ENCODE measurements around the gene DNAH1. TPM values are rescaled to one million over a fixed set of nuclear protein-coding genes. Genes with fewer than 3 reads are reported as not detected.

The DNAH1 gene
- total and polyA plus RNA-seq, 2 experiments from 2014 or later = 4.0 to 4.2 TPM

- no peak for TF ChIP-seq EZH2 (IDR thresholded peaks at IDR 0.05; ENCODE audit: borderline replicate concordance)
- no peak for TF ChIP-seq EZH2phosphoT487 (IDR thresholded peaks at IDR 0.05; ENCODE audit: low read depth, severe bottlenecking, unreplicated experiment)
- no peak for TF ChIP-seq CTCF (IDR thresholded peaks at IDR 0.05; ENCODE audit: poor library complexity)
- Histone ChIP-seq H3K9me3 (ENCODE audit: low read depth) (no peaks in the 10 kb centered on the region), H3K9me2 (replicated peaks; ENCODE audit: insufficient read depth) (no peaks in the 10 kb centered on the region), H4K20me1 (ENCODE audit: insufficient read depth, poor library complexity, severe bottlenecking) (no peaks in the 10 kb centered on the region), H2AFZ (no peak overlapping the region), H3K4me1 (ENCODE audit: insufficient read depth) (no peaks in the 10 kb centered on the region), H3K36me3 (replicated peaks; ENCODE audit: insufficient read depth, low read depth) (no peaks in the 10 kb centered on the region), H3K79me2 (no peaks in the 10 kb centered on the region), H3K27me3 (no peaks in the 10 kb centered on the region), H3K27ac (no peak overlapping the region), H3K4me3 (no peak overlapping the region), H3K4me2 (no peak overlapping the region)
- no peak for DNase-seq (ENCODE audit: low spot score)
- 66% methylated on average over 4 of the region's 4 CpGs for WGBS (ENCODE audit: low lambda C conversion rate, missing lambda C conversion rate)
Observed at GRCh38 chr3:52361898-52362297, 45.8 kb downstream of the DNAH1 start.

GRCh38 chr3:52364322-52365035 is 48.4 kb downstream of the DNAH1 start:
- Histone ChIP-seq H3K9me3 (ENCODE audit: low read depth) (no peaks in the 10 kb centered on the region), H3K79me2 (no peaks in the 10 kb centered on the region), H3K4me1 (ENCODE audit: insufficient read depth) (no peaks in the 10 kb centered on the region), H3K36me3 (replicated peaks; ENCODE audit: insufficient read depth, low read depth) (no peaks in the 10 kb centered on the region), H3K9me2 (replicated peaks; ENCODE audit: insufficient read depth) (no peaks in the 10 kb centered on the region), H3K27ac (no peak overlapping the region), H3K4me3 (no peak overlapping the region), H2AFZ (no peak overlapping the region), H3K27me3 (no peaks in the 10 kb centered on the region), H3K4me2 (no peak overlapping the region), H4K20me1 (ENCODE audit: insufficient read depth, poor library complexity, severe bottlenecking) (no peaks in the 10 kb centered on the region)
- WGBS (ENCODE audit: low lambda C conversion rate, missing lambda C conversion rate) = 95% methylated on average over 19 of the region's 19 CpGs
- TF ChIP-seq EZH2phosphoT487 (IDR thresholded peaks at IDR 0.05; ENCODE audit: low read depth, severe bottlenecking, unreplicated experiment) (no peak), CTCF (IDR thresholded peaks at IDR 0.05; ENCODE audit: poor library complexity) (no peak), EZH2 (IDR thresholded peaks at IDR 0.05; ENCODE audit: borderline replicate concordance) (no peak)
- no peak for DNase-seq (ENCODE audit: low spot score)

GRCh38 chr3:52366527-52366926 is 50.4 kb downstream of the DNAH1 start:
- Histone ChIP-seq H3K27ac (no peak overlapping the region), H3K9me3 (ENCODE audit: low read depth) (no peaks in the 10 kb centered on the region), H3K27me3 (no peaks in the 10 kb centered on the region), H3K4me2 (no peak overlapping the region), H2AFZ (no peak overlapping the region), H3K4me3 (no peak overlapping the region), H3K9me2 (replicated peaks; ENCODE audit: insufficient read depth) (no peaks in the 10 kb centered on the region), H3K36me3 (replicated peaks; ENCODE audit: insufficient read depth, low read depth) (no peaks in the 10 kb centered on the region), H3K4me1 (ENCODE audit: insufficient read depth) (no peaks in the 10 kb centered on the region), H3K79me2 (no peaks in the 10 kb centered on the region), H4K20me1 (ENCODE audit: insufficient read depth, poor library complexity, severe bottlenecking) (no peaks in the 10 kb centered on the region)
- no peak for DNase-seq (ENCODE audit: low spot score)
- WGBS (ENCODE audit: low lambda C conversion rate, missing lambda C conversion rate) = 93% methylated on average over 10 of the region's 10 CpGs
- no peak for TF ChIP-seq CTCF (IDR thresholded peaks at IDR 0.05; ENCODE audit: poor library complexity)
- no peak for TF ChIP-seq EZH2 (IDR thresholded peaks at IDR 0.05; ENCODE audit: borderline replicate concordance)
- TF ChIP-seq EZH2phosphoT487 (IDR thresholded peaks at IDR 0.05; ENCODE audit: low read depth, severe bottlenecking, unreplicated experiment) = no peak

All from hepatocyte (in vitro differentiated cells).